GM19468 (cell line): ENCODE measurements around the gene PTPRJ.

Experiments used
- ATAC-seq: cut with Tn5 transposase; IDR thresholded peaks from one replicate; pipeline ENCODE4 v1.9.1; 2021; ENCODE audit warnings: mild to moderate bottlenecking, moderate library complexity, moderate number of reproducible peaks; ENCODE audit not compliant: unreplicated experiment; ENCODE audit errors: extremely low read depth

The PTPRJ gene

GRCh38 chr11:48055292-48056132, 75.2 kb downstream of the PTPRJ start:
- ATAC-seq = no peak

- ATAC-seq = no peak
These were observed 76.2 kb downstream of the PTPRJ start for GRCh38 chr11:48056325-48057183.

GRCh38 chr11:48058064-48058463, 77.7 kb downstream of the PTPRJ start:
- no peak for ATAC-seq

GRCh38 chr11:48058788-48059187, 78.4 kb downstream of the PTPRJ start:
- ATAC-seq = no peak

- ATAC-seq = no peak
These were observed 82.3 kb downstream of the PTPRJ start for GRCh38 chr11:48062649-48063048.

- ATAC-seq = no peak
These were observed 83.1 kb downstream of the PTPRJ start for GRCh38 chr11:48063424-48063978.

- no peak for ATAC-seq
These were observed 83.9 kb downstream of the PTPRJ start for GRCh38 chr11:48064306-48064705.

GRCh38 chr11:48066881-48067800, 86.8 kb downstream of the PTPRJ start:
- ATAC-seq = no peak

GRCh38 chr11:48073031-48073861, 92.9 kb downstream of the PTPRJ start:
- no peak for ATAC-seq

- no peak for ATAC-seq
These were observed 94.2 kb downstream of the PTPRJ start for GRCh38 chr11:48074425-48075181.

- no peak for ATAC-seq
These were observed 95.3 kb downstream of the PTPRJ start for GRCh38 chr11:48075637-48076036.

GRCh38 chr11:48077251-48077650, 96.9 kb downstream of the PTPRJ start:
- no peak for ATAC-seq

GRCh38 chr11:48078689-48079088, 98.3 kb downstream of the PTPRJ start:
- no peak for ATAC-seq

GRCh38 chr11:48079596-48079995, 99.2 kb downstream of the PTPRJ start:
- no peak for ATAC-seq

GRCh38 chr11:48080301-48080861, 100.0 kb downstream of the PTPRJ start:
- no peak for ATAC-seq

- ATAC-seq = no peak
These were observed 101.0 kb downstream of the PTPRJ start for GRCh38 chr11:48081151-48082010.

GRCh38 chr11:48082771-48083170, 102.4 kb downstream of the PTPRJ start:
- no peak for ATAC-seq
